BJ (cell line): ENCODE data around the gene ATP2C2. TPM values are rescaled to one million over a fixed set of nuclear protein-coding genes. Genes with fewer than 3 reads are reported as not detected.
"Not testable (repeated sequence)": the region's sequence is repeated elsewhere in the genome, so short reads cannot be mapped to it uniquely, and the experiment has no call there.

ENCODE experiments used
- CTCF ChIA-PET: fragments of 350-600 bp; formaldehyde crosslinking; extraction: SDS; loops from one replicate; lab custom pipeline; 2021; ENCODE audit warnings: antibody characterized with exemption, inconsistent platforms; lab: Yijun Ruan, JAX
- POLR2A ChIA-PET: fragments of 300-600 bp; sonication (Branson Sonifier 250); formaldehyde crosslinking; extraction: SDS; loops from one replicate; lab custom pipeline; 2021; ENCODE audit warnings: antibody characterized with exemption; lab: Charles Lee
- DNase-seq: peaks from one replicate; pipeline ENCODE4 v3.0.0-alpha.2; 2011; ENCODE audit warnings: low read depth
- H3K27me3 ChIP-seq: 2 replicates; pipeline ENCODE4 v1.6.0; 2011; ENCODE audit warnings: low read length; ENCODE audit not compliant: control insufficient read depth, insufficient read depth
- H3K36me3 ChIP-seq: 2 replicates; pipeline ENCODE4 v1.5.1; 2011; ENCODE audit warnings: low read length; ENCODE audit not compliant: control insufficient read depth, insufficient read depth
- H3K4me3 ChIP-seq: 2 replicates; pipeline ENCODE4 v1.5.1; 2011; ENCODE audit warnings: low read depth, mild to moderate bottlenecking, control low read depth, low read length
- polyA plus RNA-seq: library from polyadenylated mRNA; depleted of rRNA; stranded (reverse); fragments of >200 nt; gene quantifications from 2 replicates; pipeline ENCODE4 v1.2.3, GENCODE V29; 2011
- TF ChIP-seq, protein P1 (sequence below): IDR thresholded peaks from 2 replicates; pipeline ENCODE4 v1.5.1; 2011; ENCODE audit warnings: low read depth, mild to moderate bottlenecking, control low read depth, inconsistent platforms, low read length, moderate library complexity; ENCODE audit not compliant: insufficient read depth

Gene ATP2C2
- polyA plus RNA-seq, 1 experiment: not detected

DNA sequence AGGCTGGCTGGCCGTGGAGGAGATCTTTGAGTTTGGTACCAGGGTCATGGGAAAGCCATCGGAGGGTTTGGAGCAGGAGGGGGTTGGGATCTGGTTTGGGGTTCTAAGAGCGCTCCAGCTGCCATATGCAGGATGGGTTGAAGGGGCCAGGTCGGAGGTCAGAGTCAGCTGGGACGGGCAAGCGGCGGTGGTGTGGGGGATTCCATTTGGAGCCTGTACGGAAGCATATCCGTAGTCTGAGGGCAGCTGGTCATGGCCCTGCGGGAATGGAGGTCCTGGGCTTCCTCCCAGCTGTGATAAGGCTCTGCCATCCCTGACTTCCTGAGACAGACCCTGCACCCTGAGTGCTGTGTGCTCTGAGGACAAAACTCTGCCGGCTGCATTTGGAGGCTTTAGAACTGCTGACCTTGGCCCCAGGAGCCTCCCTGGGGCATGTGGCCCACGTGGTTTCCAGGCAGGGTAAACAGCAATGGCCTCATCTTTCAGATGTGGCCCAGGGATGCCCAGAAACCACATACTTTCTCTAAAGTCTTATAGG lies 46.5 kb downstream of the ATP2C2 start:
- H3K4me3 ChIP-seq: no peak overlapping the region
- CTCF ChIA-PET: no interaction called here
- DNase-seq: no peak
- POLR2A ChIA-PET: no interaction called here
- peaks cover 12% of the 10 kb centered on the region for H3K27me3 ChIP-seq
- H3K36me3 ChIP-seq: no peaks in the 10 kb centered on the region
- TF ChIP-seq, protein P1, sequence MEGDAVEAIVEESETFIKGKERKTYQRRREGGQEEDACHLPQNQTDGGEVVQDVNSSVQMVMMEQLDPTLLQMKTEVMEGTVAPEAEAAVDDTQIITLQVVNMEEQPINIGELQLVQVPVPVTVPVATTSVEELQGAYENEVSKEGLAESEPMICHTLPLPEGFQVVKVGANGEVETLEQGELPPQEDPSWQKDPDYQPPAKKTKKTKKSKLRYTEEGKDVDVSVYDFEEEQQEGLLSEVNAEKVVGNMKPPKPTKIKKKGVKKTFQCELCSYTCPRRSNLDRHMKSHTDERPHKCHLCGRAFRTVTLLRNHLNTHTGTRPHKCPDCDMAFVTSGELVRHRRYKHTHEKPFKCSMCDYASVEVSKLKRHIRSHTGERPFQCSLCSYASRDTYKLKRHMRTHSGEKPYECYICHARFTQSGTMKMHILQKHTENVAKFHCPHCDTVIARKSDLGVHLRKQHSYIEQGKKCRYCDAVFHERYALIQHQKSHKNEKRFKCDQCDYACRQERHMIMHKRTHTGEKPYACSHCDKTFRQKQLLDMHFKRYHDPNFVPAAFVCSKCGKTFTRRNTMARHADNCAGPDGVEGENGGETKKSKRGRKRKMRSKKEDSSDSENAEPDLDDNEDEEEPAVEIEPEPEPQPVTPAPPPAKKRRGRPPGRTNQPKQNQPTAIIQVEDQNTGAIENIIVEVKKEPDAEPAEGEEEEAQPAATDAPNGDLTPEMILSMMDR: no peak

DNA sequence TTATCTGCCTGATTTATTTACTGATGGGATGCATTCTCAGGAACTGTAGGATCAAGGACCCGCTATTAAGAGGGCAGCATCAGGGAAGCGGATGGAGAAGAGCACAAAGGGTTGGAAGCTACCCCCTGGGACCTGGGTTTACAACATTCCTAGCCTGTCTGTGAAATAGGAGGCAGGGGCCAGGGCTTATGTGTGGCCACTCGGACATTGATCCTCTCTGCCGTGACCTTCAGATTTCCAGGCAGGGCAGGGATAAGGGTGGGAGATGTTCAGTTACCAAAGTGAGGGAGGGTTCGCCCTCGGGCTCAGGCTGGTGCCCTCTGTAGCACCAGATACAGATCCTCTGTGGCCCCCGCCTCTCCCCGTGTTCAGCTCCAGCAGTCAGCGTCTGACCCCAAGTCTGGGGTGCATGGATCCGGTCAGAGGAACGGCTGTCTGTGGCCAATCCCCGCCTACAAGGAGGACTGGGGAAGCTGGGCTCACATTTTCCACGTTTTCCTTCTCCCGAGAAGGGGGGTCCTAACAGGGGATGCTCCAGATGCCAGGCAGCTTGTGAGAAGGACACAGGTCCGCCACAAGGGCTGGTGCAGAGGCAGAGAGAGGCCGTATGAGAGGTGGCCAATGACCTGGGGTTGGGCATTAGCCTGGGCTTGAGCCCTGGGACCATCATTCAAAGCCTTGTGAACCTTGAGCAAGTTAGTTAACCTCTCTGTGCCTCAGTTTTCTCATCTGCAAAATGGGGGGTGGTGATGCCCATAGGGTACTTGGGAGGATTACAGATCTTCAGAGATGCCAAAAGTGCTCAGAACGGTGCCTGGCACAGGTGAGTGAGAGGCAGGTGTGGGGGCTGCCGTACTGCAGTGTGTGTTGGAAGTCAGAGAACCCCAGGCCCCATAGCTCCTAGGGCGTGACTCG lies 48.3 kb downstream of the ATP2C2 start:
- DNase-seq: no peak
- Histone ChIP-seq H3K27me3 (peaks cover 8% of the 10 kb centered on the region; the same call in 1 of the 2 replicates), H3K36me3 (no peaks in the 10 kb centered on the region), H3K4me3 (no peak overlapping the region)
- ChIA-PET CTCF (interaction anchor here (1.8 kb wide), 1 partner anchor 10 kb away, joined by 4 read pairs; no protein-coding TSS in a partner anchor), POLR2A (no interaction called here)
- TF ChIP-seq, protein P1: no peak

DNA sequence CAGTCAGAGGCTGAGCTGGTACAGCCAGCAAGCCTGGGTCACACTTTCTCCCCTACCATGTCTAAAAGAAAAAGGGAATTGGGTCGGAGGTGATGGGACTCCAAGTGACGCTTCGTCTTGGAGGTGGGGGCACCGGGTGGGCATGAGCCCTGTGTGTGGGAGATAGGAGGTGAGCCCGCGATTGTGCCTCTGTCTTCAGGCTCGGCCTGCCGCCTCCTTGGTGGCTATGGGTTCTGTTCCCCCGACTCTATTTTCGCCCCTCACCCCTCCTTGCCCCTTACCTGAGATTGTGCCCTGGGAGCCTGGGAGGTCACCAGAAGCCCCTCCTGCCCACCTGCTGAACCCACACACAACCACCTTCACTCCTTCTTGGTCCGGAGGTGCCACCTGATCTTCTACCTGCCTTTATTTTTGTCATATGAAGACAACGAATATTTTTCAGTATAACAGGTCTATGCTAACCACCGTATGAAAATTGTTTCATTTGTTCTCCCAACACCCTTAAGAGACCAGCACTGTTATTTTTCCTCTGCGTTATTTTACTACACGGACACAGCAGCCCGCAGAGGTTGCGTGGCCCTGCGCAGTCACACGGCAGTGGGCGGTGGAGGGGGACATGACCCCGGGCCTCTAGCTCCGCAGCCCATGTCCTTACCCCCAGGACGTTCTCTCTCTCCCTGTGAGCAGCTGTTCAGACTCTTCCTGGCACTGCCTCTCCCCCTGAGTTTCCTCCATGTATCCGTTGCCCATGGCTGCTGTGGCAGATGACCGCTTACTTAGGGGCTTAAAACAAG lies 49.9 kb downstream of the ATP2C2 start:
- H3K4me3 ChIP-seq: no peak overlapping the region
- TF ChIP-seq, protein P1: no peak
- POLR2A ChIA-PET: no interaction called here
- no peak for DNase-seq
- peaks cover 8% of the 10 kb centered on the region; the same call in 1 of the 2 replicates for H3K27me3 ChIP-seq
- H3K36me3 ChIP-seq: no peaks in the 10 kb centered on the region
- CTCF ChIA-PET: no interaction called here

DNA sequence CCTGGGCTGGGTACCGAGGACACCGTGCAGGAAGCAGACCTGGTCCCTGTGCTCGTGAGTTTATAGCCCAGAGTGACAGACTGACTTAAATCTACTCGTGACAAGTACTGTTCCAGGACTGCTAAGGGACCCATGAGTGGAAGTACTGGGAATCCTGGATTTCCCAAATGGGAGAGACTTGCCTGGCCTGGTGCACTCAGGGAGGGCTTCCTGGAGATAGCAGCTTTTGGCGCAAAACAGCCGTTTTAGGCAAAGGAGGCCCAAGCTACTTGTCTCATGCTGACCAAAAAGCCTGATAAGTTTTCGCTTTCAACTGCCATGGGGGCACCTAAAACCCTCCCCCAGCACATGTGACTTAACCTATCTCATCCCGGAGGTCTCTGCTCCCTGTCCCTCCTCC lies 51.4 kb downstream of the ATP2C2 start:
- Histone ChIP-seq H3K27me3 (peaks cover 5% of the 10 kb centered on the region; the same call in 1 of the 2 replicates), H3K36me3 (no peaks in the 10 kb centered on the region), H3K4me3 (no peak overlapping the region)
- POLR2A ChIA-PET: no interaction called here
- TF ChIP-seq, protein P1: no peak
- CTCF ChIA-PET: no interaction called here
- no peak for DNase-seq

DNA sequence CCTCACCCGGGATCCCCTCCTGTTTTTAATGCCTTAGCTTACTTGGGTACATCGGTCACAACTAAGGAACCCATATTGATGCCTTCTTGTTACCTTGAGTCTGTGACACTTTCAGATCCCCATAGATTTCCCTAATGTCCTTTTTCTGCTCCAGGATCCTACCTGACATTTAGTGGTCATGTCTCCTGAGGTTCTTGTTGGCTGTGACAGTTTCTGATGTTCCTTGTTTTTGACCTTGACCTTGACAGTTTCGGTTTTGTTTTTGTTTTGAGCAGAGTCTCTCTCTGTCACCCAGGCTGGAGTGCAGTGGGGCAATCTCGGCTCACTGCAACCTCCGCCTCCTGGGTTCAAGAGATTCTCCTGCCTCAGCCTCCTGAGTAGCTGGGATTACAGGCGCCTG lies 52.2 kb downstream of the ATP2C2 start:
- POLR2A ChIA-PET, H3K4me3 ChIP-seq, CTCF ChIA-PET, H3K27me3 ChIP-seq, DNase-seq, H3K36me3 ChIP-seq: not testable (repeated sequence)
